HL-60 (cell line): ENCODE results near the gene AGAP1.

ENCODE experiments used
- DNase-seq, 2 experiments: peaks; one replicate each; pipeline ENCODE4 v3.0.0-alpha.2; 2010 to 2020; ENCODE audit warnings: low read depth in 1 of 2, low spot score in 1 of 2
- H3K27ac ChIP-seq: fragments of 250-450 bp; sonication (Bioruptor Pico); replicated peaks from 2 replicates; pipeline ENCODE4 v1.5.1; 2020; ENCODE audit warnings: mild to moderate bottlenecking, moderate library complexity
- H3K27me3 ChIP-seq: fragments of 250-450 bp; sonication (Bioruptor Pico); 2 replicates; pipeline ENCODE4 v1.5.1; 2021; ENCODE audit warnings: mild to moderate bottlenecking, moderate library complexity; ENCODE audit not compliant: insufficient read depth, poor library complexity, severe bottlenecking
- H3K4me3 ChIP-seq: replicated peaks from 2 replicates; pipeline ENCODE4 v1.5.1; 2011; ENCODE audit warnings: mild to moderate bottlenecking, control low read depth, low read length; ENCODE audit not compliant: insufficient read depth
- GABPA ChIP-seq: IDR thresholded peaks from 2 replicates; pipeline ENCODE4 v1.6.1; 2012; ENCODE audit warnings: low read depth
- POLR2AphosphoS5 ChIP-seq: IDR thresholded peaks from 2 replicates; pipeline ENCODE4 v1.6.1; 2012; ENCODE audit warnings: low read depth
- SPI1 ChIP-seq: IDR thresholded peaks from 2 replicates; pipeline ENCODE4 v1.6.1; 2012; ENCODE audit warnings: low read depth, mild to moderate bottlenecking, borderline replicate concordance
- TF ChIP-seq, protein P1 (sequence below): IDR thresholded peaks from one replicate; pipeline ENCODE4 v1.5.1; 2011; ENCODE audit warnings: low read length, control low read depth, inconsistent platforms; ENCODE audit not compliant: insufficient read depth
- TF ChIP-seq, protein P2 (sequence below): IDR thresholded peaks from 2 replicates; pipeline ENCODE4 v1.6.1; 2012; ENCODE audit warnings: low read depth; ENCODE audit not compliant: insufficient replicate concordance

The AGAP1 gene

DNA sequence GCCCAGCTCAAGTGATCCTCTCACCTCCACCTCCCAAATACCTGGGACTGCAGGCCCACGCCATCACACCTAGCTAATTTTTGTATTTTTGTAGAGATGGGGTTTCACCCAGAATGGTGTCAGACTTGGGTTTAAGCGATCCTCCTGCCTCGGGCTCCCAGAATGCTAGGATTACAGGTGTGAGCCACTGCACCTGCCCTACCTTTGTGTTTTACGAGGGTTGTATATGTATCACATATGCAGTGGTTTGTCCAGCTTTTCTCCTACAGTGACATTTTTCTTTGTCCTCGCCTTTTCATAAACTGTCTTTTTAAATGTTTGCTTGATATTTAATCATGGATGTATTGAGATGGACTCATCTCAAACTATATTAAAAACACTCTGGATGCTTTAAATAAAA, 38.5 kb downstream of the AGAP1 start:
- H3K4me3 ChIP-seq: no peak overlapping the region
- no peaks in the 10 kb centered on the region for H3K27me3 ChIP-seq
- no peak for DNase-seq
- no peak overlapping the region for H3K27ac ChIP-seq
- no peak for TF ChIP-seq GABPA
- no peak for TF ChIP-seq SPI1
- TF ChIP-seq, protein P1, sequence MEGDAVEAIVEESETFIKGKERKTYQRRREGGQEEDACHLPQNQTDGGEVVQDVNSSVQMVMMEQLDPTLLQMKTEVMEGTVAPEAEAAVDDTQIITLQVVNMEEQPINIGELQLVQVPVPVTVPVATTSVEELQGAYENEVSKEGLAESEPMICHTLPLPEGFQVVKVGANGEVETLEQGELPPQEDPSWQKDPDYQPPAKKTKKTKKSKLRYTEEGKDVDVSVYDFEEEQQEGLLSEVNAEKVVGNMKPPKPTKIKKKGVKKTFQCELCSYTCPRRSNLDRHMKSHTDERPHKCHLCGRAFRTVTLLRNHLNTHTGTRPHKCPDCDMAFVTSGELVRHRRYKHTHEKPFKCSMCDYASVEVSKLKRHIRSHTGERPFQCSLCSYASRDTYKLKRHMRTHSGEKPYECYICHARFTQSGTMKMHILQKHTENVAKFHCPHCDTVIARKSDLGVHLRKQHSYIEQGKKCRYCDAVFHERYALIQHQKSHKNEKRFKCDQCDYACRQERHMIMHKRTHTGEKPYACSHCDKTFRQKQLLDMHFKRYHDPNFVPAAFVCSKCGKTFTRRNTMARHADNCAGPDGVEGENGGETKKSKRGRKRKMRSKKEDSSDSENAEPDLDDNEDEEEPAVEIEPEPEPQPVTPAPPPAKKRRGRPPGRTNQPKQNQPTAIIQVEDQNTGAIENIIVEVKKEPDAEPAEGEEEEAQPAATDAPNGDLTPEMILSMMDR: no peak
- TF ChIP-seq, protein P2, sequence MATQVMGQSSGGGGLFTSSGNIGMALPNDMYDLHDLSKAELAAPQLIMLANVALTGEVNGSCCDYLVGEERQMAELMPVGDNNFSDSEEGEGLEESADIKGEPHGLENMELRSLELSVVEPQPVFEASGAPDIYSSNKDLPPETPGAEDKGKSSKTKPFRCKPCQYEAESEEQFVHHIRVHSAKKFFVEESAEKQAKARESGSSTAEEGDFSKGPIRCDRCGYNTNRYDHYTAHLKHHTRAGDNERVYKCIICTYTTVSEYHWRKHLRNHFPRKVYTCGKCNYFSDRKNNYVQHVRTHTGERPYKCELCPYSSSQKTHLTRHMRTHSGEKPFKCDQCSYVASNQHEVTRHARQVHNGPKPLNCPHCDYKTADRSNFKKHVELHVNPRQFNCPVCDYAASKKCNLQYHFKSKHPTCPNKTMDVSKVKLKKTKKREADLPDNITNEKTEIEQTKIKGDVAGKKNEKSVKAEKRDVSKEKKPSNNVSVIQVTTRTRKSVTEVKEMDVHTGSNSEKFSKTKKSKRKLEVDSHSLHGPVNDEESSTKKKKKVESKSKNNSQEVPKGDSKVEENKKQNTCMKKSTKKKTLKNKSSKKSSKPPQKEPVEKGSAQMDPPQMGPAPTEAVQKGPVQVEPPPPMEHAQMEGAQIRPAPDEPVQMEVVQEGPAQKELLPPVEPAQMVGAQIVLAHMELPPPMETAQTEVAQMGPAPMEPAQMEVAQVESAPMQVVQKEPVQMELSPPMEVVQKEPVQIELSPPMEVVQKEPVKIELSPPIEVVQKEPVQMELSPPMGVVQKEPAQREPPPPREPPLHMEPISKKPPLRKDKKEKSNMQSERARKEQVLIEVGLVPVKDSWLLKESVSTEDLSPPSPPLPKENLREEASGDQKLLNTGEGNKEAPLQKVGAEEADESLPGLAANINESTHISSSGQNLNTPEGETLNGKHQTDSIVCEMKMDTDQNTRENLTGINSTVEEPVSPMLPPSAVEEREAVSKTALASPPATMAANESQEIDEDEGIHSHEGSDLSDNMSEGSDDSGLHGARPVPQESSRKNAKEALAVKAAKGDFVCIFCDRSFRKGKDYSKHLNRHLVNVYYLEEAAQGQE: no peak
- no peak for TF ChIP-seq POLR2AphosphoS5

DNA sequence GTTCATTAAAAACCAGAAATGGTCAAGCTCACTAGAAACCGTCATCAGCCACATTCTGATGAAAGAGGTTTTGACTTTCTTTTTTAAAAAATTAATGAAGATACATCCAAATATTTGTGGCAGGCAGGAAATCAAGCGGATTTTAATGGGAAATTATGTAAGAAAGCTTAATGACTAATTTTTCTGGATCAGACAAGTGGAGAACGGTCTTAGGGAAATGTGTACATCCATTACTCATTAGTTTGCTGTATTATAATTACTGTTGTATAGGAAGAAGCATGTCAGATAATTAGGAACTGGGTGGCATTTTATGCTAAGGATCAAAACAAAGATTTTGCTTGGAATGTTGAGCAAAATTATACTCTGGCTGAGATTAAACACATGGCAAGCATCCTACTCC, 39.4 kb downstream of the AGAP1 start:
- Histone ChIP-seq H3K27me3 (no peaks in the 10 kb centered on the region), H3K4me3 (no peak overlapping the region), H3K27ac (no peak overlapping the region)
- no peak for DNase-seq
- TF ChIP-seq, protein P2: no peak
- TF ChIP-seq SPI1: no peak
- no peak for TF ChIP-seq POLR2AphosphoS5
- no peak for TF ChIP-seq GABPA
- TF ChIP-seq, protein P1: no peak

DNA sequence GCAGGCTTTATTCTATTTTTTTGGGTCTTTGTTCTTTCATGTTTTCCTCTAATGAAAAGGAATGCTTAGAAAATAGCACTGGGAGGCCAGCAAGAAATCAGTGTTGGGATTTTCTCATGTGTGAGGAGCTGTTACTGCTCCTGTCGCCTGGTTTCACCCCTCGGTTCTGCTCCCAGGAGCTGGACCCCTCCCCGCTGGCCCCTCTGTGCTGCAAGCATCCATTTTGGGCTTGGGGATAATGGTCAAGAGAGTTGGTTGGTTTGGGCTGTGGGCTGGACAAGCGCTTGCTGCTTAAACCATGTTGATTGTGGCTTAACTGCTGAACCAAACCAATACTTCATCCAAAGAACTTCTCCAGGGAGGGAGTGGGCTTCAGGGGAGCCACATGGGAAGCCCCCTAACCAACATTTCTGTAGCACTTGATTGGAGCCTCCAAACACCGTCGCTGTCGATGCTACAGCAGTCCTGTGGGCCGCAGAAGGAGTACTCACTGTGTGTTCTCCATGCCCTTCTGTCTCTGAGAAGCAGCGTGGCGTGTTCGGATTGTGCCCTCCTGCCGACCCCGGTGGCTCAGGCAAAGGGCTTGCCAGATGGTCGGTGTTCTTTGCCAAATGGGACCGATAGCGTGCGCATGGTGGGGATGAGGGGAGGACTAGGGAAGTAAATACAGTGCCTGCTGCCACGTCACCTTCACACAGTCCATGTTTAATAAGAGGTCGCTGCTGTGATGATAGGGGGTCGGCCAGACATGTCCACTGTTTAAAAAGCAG, 40.0 kb downstream of the AGAP1 start:
- no peak for DNase-seq
- Histone ChIP-seq H3K27me3 (no peaks in the 10 kb centered on the region), H3K4me3 (no peak overlapping the region), H3K27ac (no peak overlapping the region)
- TF ChIP-seq GABPA: no peak
- TF ChIP-seq, protein P2: no peak
- no peak for TF ChIP-seq SPI1
